Thyroid gland (tissue), 4 donors: ENCODE measurements around the gene GPC1. TPM values are rescaled to one million over a fixed set of nuclear protein-coding genes. Genes with fewer than 3 reads are reported as not detected.

Source experiments
- DNase-seq, 2 donors: peaks; one replicate each; pipeline ENCODE4 v3.0.0-alpha.2; 2019
- H3K27ac ChIP-seq, 3 donors: fragments of 200-600 bp; sonication (generic); 1 replicate in 2 of 3; 2 replicates in 1 of 3; pipeline ENCODE4 v1.5.1; 2016 to 2019; ENCODE audit warnings: mild to moderate bottlenecking in 1 of 3, moderate library complexity in 1 of 3
- H3K27me3 ChIP-seq: fragments of 200-600 bp; sonication (generic); one replicate; pipeline ENCODE4 v1.5.1; 2019
- H3K36me3 ChIP-seq, 2 donors: fragments of 200-600 bp; sonication (generic); one replicate each; pipeline ENCODE4 v1.5.1; 2016 to 2019
- H3K4me1 ChIP-seq, 2 donors: fragments of 200-600 bp; sonication (generic); one replicate each; pipeline ENCODE4 v1.5.1; 2017 to 2019
- H3K4me3 ChIP-seq, 3 donors: fragments of 200-600 bp; sonication (generic); replicated peaks in 1 of 3; 1 replicate in 2 of 3; 2 replicates in 1 of 3; pipeline ENCODE4 v1.5.1; 2016; ENCODE audit warnings: mild to moderate bottlenecking in 1 of 3
- H3K9me3 ChIP-seq: fragments of 200-600 bp; sonication (generic); one replicate; pipeline ENCODE4 v1.5.1; 2017
- POLR2A ChIP-seq, 2 donors: fragments of 450-650 bp; IDR thresholded peaks; one replicate each; pipeline ENCODE4 v1.6.1; 2017; ENCODE audit warnings: antibody characterized with exemption in 2 of 2, mild to moderate bottlenecking in 2 of 2, moderate library complexity in 1 of 2
- WGBS, 2 donors: methylation state at CpG; one replicate each; pipeline ENCODE4 v1.1.5; 2017; 5-methylcytosine and 5-hydroxymethylcytosine counted together
- intact Hi-C: fragments of 100-400 bp; cut with DNase I; formaldehyde crosslinking; loops from one replicate; pipeline ENCODE4 v1.15.1; 2023
- total RNA-seq, 4 donors: library from RNA; depleted of rRNA; stranded (reverse); fragments of >200 nt; gene quantifications; one replicate each; pipeline ENCODE4 v1.2.3, GENCODE V29; 2016
- TF ChIP-seq, protein P1 (sequence below), 6 experiments: fragments of 200-600 bp in 3 of 6; fragments of 450-650 bp in 3 of 6; sonication (generic) in 3 of 6; IDR thresholded peaks; one replicate each; pipeline ENCODE4 v1.5.1; 2016 to 2019; ENCODE audit warnings: antibody characterized with exemption in 6 of 6, mild to moderate bottlenecking in 2 of 6, inconsistent platforms in 1 of 6, moderate library complexity in 1 of 6

Gene GPC1
- total RNA-seq, 4 donors from 2014 or later, result 14.1 to 35.5 (median 26.8) TPM

DNA sequence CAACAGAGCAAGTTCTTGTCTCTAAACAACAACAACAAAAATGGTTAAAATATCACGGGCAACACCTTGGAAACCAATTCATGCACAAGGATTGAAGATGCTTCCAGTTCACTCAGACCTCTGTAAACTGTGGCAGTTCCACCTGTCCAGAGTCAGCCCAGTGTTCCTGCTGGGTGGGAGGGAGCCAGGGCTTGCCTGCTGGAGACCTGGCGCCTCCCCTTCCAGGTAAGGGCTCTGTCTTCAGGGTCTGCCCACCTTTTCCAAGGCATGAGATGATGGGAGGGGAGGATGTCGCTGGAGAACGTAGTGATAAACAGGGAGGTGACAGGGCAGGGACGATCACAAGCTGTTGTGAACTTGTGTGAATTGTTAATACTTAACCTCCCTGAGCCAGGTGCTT lies 9.8 kb upstream of the GPC1 start:
- H3K27me3 ChIP-seq, result no peaks in the 10 kb centered on the region
- H3K9me3 ChIP-seq, result no peaks in the 10 kb centered on the region
- WGBS, 2 donors, result 89 to 94% methylated on average over 5 of the region's 5 CpGs
- no peak overlapping the region for H3K27ac ChIP-seq
- intact Hi-C loops, result no loop called here
- DNase-seq, result no peak
- H3K4me1 ChIP-seq, result no peaks in the 10 kb centered on the region
- no peaks in the 10 kb centered on the region for H3K36me3 ChIP-seq
- TF ChIP-seq POLR2A (IDR thresholded peaks at IDR 0.05), result no peak
- TF ChIP-seq, protein P1, sequence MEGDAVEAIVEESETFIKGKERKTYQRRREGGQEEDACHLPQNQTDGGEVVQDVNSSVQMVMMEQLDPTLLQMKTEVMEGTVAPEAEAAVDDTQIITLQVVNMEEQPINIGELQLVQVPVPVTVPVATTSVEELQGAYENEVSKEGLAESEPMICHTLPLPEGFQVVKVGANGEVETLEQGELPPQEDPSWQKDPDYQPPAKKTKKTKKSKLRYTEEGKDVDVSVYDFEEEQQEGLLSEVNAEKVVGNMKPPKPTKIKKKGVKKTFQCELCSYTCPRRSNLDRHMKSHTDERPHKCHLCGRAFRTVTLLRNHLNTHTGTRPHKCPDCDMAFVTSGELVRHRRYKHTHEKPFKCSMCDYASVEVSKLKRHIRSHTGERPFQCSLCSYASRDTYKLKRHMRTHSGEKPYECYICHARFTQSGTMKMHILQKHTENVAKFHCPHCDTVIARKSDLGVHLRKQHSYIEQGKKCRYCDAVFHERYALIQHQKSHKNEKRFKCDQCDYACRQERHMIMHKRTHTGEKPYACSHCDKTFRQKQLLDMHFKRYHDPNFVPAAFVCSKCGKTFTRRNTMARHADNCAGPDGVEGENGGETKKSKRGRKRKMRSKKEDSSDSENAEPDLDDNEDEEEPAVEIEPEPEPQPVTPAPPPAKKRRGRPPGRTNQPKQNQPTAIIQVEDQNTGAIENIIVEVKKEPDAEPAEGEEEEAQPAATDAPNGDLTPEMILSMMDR (IDR thresholded peaks at IDR 0.05), result no peak
- H3K4me3 ChIP-seq, result no peak overlapping the region

DNA sequence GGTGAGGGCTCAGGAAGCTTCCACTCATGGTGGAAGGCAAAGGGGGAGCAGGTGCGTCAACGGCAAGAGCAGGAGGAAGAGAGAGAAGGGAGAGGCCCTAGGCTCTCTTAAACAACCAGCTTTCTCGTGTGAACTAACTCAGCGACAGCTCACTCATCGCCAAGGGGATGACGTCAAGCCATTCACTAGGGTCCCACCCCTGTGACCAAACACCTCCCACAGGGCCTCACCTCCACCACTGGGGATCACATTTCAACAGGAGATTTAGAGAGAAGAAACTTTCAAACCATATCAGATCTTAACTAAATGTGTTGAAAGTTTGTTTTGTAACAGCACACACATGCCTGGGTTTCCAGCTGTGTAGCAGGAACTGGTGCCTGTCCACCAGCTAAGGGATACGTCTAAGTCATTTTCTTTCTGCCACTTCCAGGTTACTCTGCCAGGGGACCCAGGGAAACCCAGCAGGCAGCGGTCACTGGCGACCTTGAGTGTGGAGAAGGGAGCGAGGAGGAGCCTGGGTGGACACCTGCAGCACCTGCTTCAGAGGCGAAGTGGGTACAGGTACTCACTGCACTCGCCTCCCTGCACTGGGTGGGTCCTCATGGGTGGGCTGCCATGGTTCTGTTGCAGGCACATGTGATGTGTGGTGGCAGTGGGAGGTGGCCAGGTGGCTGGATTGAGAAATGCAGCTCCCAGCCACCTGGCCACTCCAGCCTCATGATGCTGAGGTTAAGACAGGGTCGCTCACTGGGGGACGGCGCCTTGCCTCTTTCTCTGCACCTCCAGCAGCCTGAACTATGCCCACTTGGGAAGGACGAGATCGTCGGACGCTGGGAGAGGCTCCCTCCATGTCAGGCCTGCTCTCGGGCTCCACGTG lies 8.4 kb upstream of the GPC1 start:
- Histone ChIP-seq H3K4me3 (no peak overlapping the region), H3K27me3 (no peaks in the 10 kb centered on the region), H3K27ac (no peak overlapping the region), H3K9me3 (no peaks in the 10 kb centered on the region), H3K36me3 (no peaks in the 10 kb centered on the region), H3K4me1 (no peaks in the 10 kb centered on the region)
- 58 to 71% methylated on average over 21 of the region's 21 CpGs for WGBS, 2 donors
- intact Hi-C loops, result no loop called here
- TF ChIP-seq POLR2A (IDR thresholded peaks at IDR 0.05), result no peak
- TF ChIP-seq, protein P1 (IDR thresholded peaks at IDR 0.05), result no peak
- no peak for DNase-seq

- no peaks in the 10 kb centered on the region for H3K27me3 ChIP-seq
- H3K27ac ChIP-seq, result no peak overlapping the region
- intact Hi-C loops, result no loop called here
- no peak for DNase-seq
- H3K36me3 ChIP-seq, result no peaks in the 10 kb centered on the region
- 72 to 74% methylated on average over 6 of the region's 6 CpGs for WGBS, 2 donors
- no peak overlapping the region for H3K4me3 ChIP-seq
- H3K4me1 ChIP-seq, result no peaks in the 10 kb centered on the region
- no peak for TF ChIP-seq POLR2A (IDR thresholded peaks at IDR 0.05)
- TF ChIP-seq, protein P1 (IDR thresholded peaks at IDR 0.05), result no peak
- H3K9me3 ChIP-seq, result no peaks in the 10 kb centered on the region
These were observed 7.7 kb upstream of the GPC1 start for GRCh38 chr2:240427729-240428128.

DNA sequence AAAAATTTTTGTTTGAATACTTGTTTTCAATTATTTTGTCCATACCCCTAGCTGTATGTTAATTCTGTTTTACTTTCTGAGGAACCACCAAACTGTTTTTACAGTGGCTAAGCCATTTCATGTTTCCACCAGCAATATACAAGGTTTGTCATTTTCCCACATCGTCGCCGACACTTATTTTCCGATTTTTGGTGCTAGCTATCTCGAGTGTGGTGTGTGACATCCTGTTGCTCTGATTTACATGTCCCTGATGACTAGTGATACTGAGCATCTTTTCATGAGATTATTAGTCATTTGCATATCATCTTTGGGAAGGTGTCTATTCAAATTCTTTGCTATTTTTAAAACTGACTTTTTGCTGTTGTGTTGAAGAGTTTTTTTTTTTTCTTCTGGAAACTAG lies 7.2 kb upstream of the GPC1 start:
- H3K36me3 ChIP-seq, result no peaks in the 10 kb centered on the region
- intact Hi-C loops, result no loop called here
- H3K4me3 ChIP-seq, result no peak overlapping the region
- WGBS, 2 donors, result 85 to 96% methylated on average over 5 of the region's 5 CpGs
- TF ChIP-seq, protein P1 (IDR thresholded peaks at IDR 0.05), result no peak
- no peak for TF ChIP-seq POLR2A (IDR thresholded peaks at IDR 0.05)
- no peaks in the 10 kb centered on the region for H3K4me1 ChIP-seq
- no peaks in the 10 kb centered on the region for H3K27me3 ChIP-seq
- H3K9me3 ChIP-seq, result no peaks in the 10 kb centered on the region
- no peak for DNase-seq
- H3K27ac ChIP-seq, result no peak overlapping the region

DNA sequence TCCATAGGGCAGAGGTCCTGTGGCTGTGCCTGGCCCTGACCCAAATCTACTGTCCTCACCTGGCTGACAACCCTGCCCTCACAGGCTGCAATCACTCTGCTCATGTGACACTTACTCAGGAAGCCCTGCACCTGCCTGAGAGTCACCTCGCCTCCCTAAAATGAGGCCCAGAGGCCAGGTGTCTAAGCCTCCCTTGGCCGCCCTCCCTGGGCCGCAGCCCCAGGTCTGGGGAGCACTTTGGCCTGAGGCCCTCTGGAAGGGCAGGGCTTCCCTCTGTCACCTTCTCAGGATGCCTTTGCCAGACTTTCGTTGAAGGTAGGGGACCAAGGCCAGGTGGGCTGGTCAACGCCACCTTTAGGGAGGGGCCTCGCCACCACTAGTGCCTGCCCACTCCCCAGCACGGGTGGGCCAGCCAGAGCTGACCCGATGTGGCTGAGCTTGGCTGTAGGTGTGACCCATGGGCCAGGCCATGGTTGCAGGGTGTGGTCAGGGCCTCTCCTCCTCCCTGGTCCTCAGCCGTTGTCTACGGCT lies 6.1 kb upstream of the GPC1 start:
- Histone ChIP-seq H3K27me3 (no peaks in the 10 kb centered on the region), H3K9me3 (no peaks in the 10 kb centered on the region), H3K4me1 (peaks cover 0 to 4% of the 10 kb centered on the region in 2 donors), H3K36me3 (no peaks in the 10 kb centered on the region), H3K4me3 (no peak overlapping the region), H3K27ac (no peak overlapping the region)
- DNase-seq, result no peak
- WGBS, 2 donors, result 76 to 78% methylated on average over 4 to 7 of the region's 10 CpGs
- intact Hi-C loops, result no loop called here
- no peak for TF ChIP-seq POLR2A (IDR thresholded peaks at IDR 0.05)
- TF ChIP-seq, protein P1 (IDR thresholded peaks at IDR 0.05), result no peak
